Ecto neural progenitor cell (in vitro differentiated cells): ENCODE results near the gene ZNF66.
"Not testable (repeated sequence)": the region's sequence is repeated elsewhere in the genome, so short reads cannot be mapped to it uniquely, and the experiment has no call there.

Experiments used
- DNase-seq: peaks from one replicate; pipeline ENCODE4 v3.0.0-alpha.2; 2018; ENCODE audit warnings: low spot score

Gene ZNF66

GRCh38 chr19:20776083-20777076, at the start of gene ZNF66:
TSS of gene ZNF66 (plus strand) at chr19:20776304. CDS start at chr19:20776448, 144 bp downstream.
- peak; percentile 96 for DNase-seq

DNA sequence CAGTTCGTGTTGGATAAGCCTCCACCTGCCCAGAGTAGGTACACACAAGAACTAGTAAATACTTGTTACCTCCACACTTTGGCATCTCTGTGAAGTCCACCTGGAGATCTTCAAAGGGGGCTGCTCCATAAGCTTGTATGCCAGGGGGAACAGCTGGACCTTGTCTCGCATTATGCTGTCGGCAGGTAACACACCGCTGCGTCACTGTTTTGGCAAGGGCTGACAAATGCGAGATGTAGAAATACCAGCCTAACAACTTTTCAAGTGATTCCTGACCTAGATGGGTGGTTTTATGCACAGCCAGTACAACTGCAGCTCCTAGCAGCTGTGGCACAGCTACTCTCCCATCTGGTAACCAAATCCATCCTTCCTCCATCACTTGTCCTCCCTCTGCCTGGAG, 25.9 kb upstream of the ZNF66 start:
- not testable (repeated sequence) for DNase-seq

DNA sequence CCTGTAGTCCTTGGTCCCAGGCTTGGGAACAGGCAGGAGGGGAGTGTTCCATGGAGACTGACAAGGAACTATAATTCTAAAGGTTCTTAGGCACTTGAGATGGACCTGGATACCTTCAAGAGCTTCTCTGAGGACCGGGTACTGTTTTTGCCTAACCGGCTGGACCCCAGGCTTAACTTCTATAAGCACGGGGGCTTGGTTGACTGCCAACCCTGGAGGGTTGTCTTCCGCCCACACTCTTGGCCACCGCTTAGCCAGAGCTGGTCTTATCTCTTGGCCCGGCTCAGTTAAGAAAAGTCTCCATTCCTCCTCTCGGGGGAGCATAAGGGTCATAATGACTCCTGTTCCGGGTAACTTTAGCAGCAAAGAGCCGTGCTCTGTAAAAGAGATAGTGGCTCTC, 23.8 kb upstream of the ZNF66 start:
- DNase-seq = not testable (repeated sequence)

- DNase-seq = not testable (repeated sequence)
Observed at GRCh38 chr19:20769225-20769736, 6.8 kb upstream of the ZNF66 start.

- no peak for DNase-seq
Observed at GRCh38 chr19:20787786-20788185, 11.7 kb downstream of the ZNF66 start.

- no peak for DNase-seq
Observed at GRCh38 chr19:20791806-20792205, 15.7 kb downstream of the ZNF66 start.

GRCh38 chr19:20806311-20807262, 30.5 kb downstream of the ZNF66 start:
- not testable (repeated sequence) for DNase-seq

DNA sequence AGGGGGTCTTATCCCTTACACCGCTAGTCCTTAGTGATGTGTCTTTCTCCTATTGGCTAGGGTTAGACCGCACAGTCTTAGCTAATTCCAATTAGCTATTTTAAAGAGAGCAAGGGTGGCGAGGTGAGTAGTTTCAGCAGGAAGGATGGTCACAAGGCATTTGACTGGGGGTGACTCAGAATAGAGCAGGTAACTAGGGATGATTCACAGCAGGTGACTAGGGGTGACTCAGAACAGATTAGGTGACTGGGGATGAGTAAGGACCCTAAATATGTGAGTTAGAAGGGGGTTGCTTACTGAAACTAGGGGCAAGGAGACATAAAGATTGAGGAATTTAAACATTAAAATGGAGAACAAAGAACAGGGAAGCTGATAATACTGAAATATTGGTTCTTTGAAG, 64.3 kb downstream of the ZNF66 start:
- DNase-seq = no peak
